Astrocyte (in vitro differentiated cells and primary cell): ENCODE data around the gene NUDT12. TPM values are rescaled to one million over a fixed set of nuclear protein-coding genes. Genes with fewer than 3 reads are reported as not detected.

Source experiments
- DNase-seq: peaks from one replicate; pipeline ENCODE4 v3.0.0-alpha.2; 2010; ENCODE audit warnings: low read depth
- FAIRE-seq: peaks from 2 replicates; lab custom pipeline; 2011; peaks lifted over from hg19 to GRCh38; lab: Jason Lieb, UNC
- H2AFZ ChIP-seq: 2 replicates; pipeline ENCODE4 v1.6.0; 2012; ENCODE audit warnings: low read depth, low read length, inconsistent platforms
- H3K27ac ChIP-seq: 2 replicates; pipeline ENCODE4 v1.5.1; 2011; ENCODE audit warnings: low read depth, low read length, inconsistent platforms
- H3K27me3 ChIP-seq: 2 replicates; pipeline ENCODE4 v1.6.0; 2011; ENCODE audit warnings: low read length, inconsistent platforms; ENCODE audit not compliant: insufficient read depth
- H3K36me3 ChIP-seq: 2 replicates; pipeline ENCODE4 v1.5.1; 2011; ENCODE audit warnings: low read length, inconsistent platforms; ENCODE audit not compliant: insufficient read depth
- H3K4me1 ChIP-seq: 2 replicates; pipeline ENCODE4 v1.5.1; 2011; ENCODE audit warnings: low read length, inconsistent platforms; ENCODE audit not compliant: insufficient read depth
- H3K4me2 ChIP-seq: 2 replicates; pipeline ENCODE4 v1.6.0; 2012; ENCODE audit warnings: low read length, inconsistent platforms
- H3K4me3 ChIP-seq: 2 replicates; pipeline ENCODE4 v1.5.1; 2011; ENCODE audit warnings: low read depth, mild to moderate bottlenecking, low read length, inconsistent platforms; ENCODE audit not compliant: insufficient read depth
- H3K79me2 ChIP-seq: 2 replicates; pipeline ENCODE4 v1.6.0; 2012; ENCODE audit warnings: mild to moderate bottlenecking, low read length, inconsistent platforms; ENCODE audit not compliant: insufficient read depth
- H3K9ac ChIP-seq: 2 replicates; pipeline ENCODE4 v1.6.0; 2012; ENCODE audit warnings: mild to moderate bottlenecking, low read length, inconsistent platforms
- H3K9me3 ChIP-seq: 2 replicates; pipeline ENCODE4 v1.5.1; 2012; ENCODE audit warnings: low read depth, mild to moderate bottlenecking, low read length, inconsistent platforms; ENCODE audit not compliant: insufficient read depth
- H4K20me1 ChIP-seq: 2 replicates; pipeline ENCODE4 v1.6.0; 2012; ENCODE audit warnings: low read length, inconsistent platforms; ENCODE audit not compliant: insufficient read depth
- H3K27ac Mint-ChIP-seq: one replicate; pipeline ENCODE4 v1.8.0; 2021; ENCODE audit warnings: mild to moderate bottlenecking, mixed read lengths; ENCODE audit not compliant: unreplicated experiment
- H3K27me3 Mint-ChIP-seq: one replicate; pipeline ENCODE4 v1.8.0; 2021; ENCODE audit warnings: low read depth, mixed read lengths; ENCODE audit not compliant: unreplicated experiment
- H3K36me3 Mint-ChIP-seq: one replicate; pipeline ENCODE4 v1.8.0; 2021; ENCODE audit warnings: low read depth, mixed read lengths; ENCODE audit not compliant: unreplicated experiment
- H3K4me1 Mint-ChIP-seq: one replicate; pipeline ENCODE4 v1.8.0; 2021; ENCODE audit warnings: low read depth, mixed read lengths; ENCODE audit not compliant: unreplicated experiment
- H3K4me3 Mint-ChIP-seq: one replicate; pipeline ENCODE4 v1.8.0; 2021; ENCODE audit warnings: mild to moderate bottlenecking, moderate library complexity, mixed read lengths; ENCODE audit not compliant: unreplicated experiment
- H3K9me3 Mint-ChIP-seq: one replicate; pipeline ENCODE4 v1.8.0; 2021; ENCODE audit warnings: mild to moderate bottlenecking, mixed read lengths; ENCODE audit not compliant: unreplicated experiment
- CTCF ChIP-seq: IDR thresholded peaks from 2 replicates; pipeline ENCODE4 v1.5.1; 2011; ENCODE audit warnings: low read depth, mild to moderate bottlenecking, inconsistent platforms, low read length, moderate library complexity; ENCODE audit not compliant: insufficient read depth
- EZH2 ChIP-seq: IDR thresholded peaks from 2 replicates; pipeline ENCODE4 v1.6.1; 2012; ENCODE audit warnings: mild to moderate bottlenecking, low read length, inconsistent platforms; ENCODE audit not compliant: insufficient read depth
- total RNA-seq: library from RNA; stranded (reverse); gene quantifications from 2 replicates; pipeline ENCODE4 v1.2.1, GENCODE V29; 2021

NUDT12 gene
- total RNA-seq, 1 donor from 2014 or later: 6.3 TPM

GRCh38 chr5:103573411-103573810 is 10.8 kb upstream of the NUDT12 start:
- no peak overlapping the region for H3K27ac Mint-ChIP-seq
- TF ChIP-seq CTCF: no peak
- TF ChIP-seq EZH2: no peak
- Histone ChIP-seq H3K79me2 (no peaks in the 10 kb centered on the region), H3K4me1 (no peaks in the 10 kb centered on the region), H3K4me3 (no peak overlapping the region), H3K36me3 (no peaks in the 10 kb centered on the region), H3K27ac (no peak overlapping the region), H3K9me3 (no peaks in the 10 kb centered on the region), H2AFZ (no peak overlapping the region), H3K4me2 (no peak overlapping the region), H3K9ac (no peak overlapping the region), H3K27me3 (no peaks in the 10 kb centered on the region), H4K20me1 (no peaks in the 10 kb centered on the region)
- H3K4me3 Mint-ChIP-seq: no peak overlapping the region
- FAIRE-seq (no peak), DNase-seq (no peak)
- no peaks in the 10 kb centered on the region for H3K27me3 Mint-ChIP-seq
- no peaks in the 10 kb centered on the region for H3K4me1 Mint-ChIP-seq
- H3K36me3 Mint-ChIP-seq: no peaks in the 10 kb centered on the region
- no peaks in the 10 kb centered on the region for H3K9me3 Mint-ChIP-seq

DNA sequence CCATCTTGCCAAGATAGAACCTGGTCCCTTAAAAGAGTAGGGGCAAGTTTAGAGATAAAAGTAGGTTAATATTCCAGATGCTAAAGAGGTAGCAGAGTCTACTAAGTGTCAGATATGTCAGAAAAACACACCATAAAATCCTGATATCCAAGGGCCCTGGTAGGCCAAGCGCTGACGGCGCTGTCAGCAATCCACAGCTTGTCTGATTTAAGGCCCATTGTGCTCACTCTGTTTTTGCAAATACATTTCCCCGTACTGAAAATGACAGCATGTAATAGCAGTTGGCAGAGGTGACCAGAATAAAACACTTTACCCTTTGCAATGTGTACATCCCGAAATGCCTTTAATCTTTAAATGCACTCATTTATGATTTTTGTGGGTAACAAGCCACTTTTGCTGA is 9.9 kb upstream of the NUDT12 start:
- H3K9me3 ChIP-seq: no peaks in the 10 kb centered on the region
- H3K4me2 ChIP-seq: no peak overlapping the region
- DNase-seq (no peak), FAIRE-seq (no peak)
- H3K79me2 ChIP-seq: no peaks in the 10 kb centered on the region
- H3K4me1 ChIP-seq: no peaks in the 10 kb centered on the region
- Mint-ChIP-seq H3K27ac (no peak overlapping the region), H3K4me3 (no peak overlapping the region), H3K27me3 (no peaks in the 10 kb centered on the region), H3K9me3 (no peaks in the 10 kb centered on the region), H3K4me1 (no peaks in the 10 kb centered on the region), H3K36me3 (no peaks in the 10 kb centered on the region)
- no peaks in the 10 kb centered on the region for H4K20me1 ChIP-seq
- TF ChIP-seq CTCF (no peak), EZH2 (no peak)
- no peak overlapping the region for H3K4me3 ChIP-seq
- no peak overlapping the region for H3K9ac ChIP-seq
- no peaks in the 10 kb centered on the region for H3K27me3 ChIP-seq
- H2AFZ ChIP-seq: no peak overlapping the region
- H3K27ac ChIP-seq: no peak overlapping the region
- no peaks in the 10 kb centered on the region for H3K36me3 ChIP-seq

DNA sequence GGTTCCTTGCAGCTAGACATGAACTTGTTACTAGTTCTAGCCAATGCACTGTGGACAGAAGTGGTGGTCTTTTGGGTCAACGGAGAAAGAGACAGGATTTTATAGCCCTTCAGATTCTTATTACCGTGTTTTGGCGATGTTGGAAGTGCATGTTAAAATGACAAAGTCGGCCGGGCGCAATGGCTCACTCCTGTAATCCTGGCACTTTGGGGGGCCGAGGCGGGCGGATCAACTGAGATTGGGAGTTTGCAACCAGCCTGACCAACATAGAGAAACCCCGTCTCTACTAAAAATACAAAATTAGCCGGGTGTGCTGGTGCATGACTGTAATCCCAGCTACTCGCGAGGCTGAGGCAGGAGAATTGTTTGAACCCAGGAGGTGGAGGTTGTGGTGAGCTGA is 9.1 kb upstream of the NUDT12 start:
- no peak overlapping the region for H3K4me3 ChIP-seq
- H3K9me3 Mint-ChIP-seq: no peaks in the 10 kb centered on the region
- H3K4me2 ChIP-seq: no peak overlapping the region
- no peaks in the 10 kb centered on the region for H3K27me3 Mint-ChIP-seq
- H3K9ac ChIP-seq: no peak overlapping the region
- no peaks in the 10 kb centered on the region for H3K4me1 Mint-ChIP-seq
- H3K4me1 ChIP-seq: no peaks in the 10 kb centered on the region
- no peaks in the 10 kb centered on the region for H3K36me3 ChIP-seq
- H2AFZ ChIP-seq: no peak overlapping the region
- H3K27ac Mint-ChIP-seq: no peak overlapping the region
- no peaks in the 10 kb centered on the region for H3K36me3 Mint-ChIP-seq
- TF ChIP-seq EZH2 (no peak), CTCF (no peak)
- H3K9me3 ChIP-seq: no peaks in the 10 kb centered on the region
- no peaks in the 10 kb centered on the region for H3K79me2 ChIP-seq
- no peaks in the 10 kb centered on the region for H4K20me1 ChIP-seq
- H3K4me3 Mint-ChIP-seq: no peak overlapping the region
- no peak overlapping the region for H3K27ac ChIP-seq
- DNase-seq (no peak), FAIRE-seq (no peak)
- H3K27me3 ChIP-seq: no peaks in the 10 kb centered on the region
